Measurements from ENCODE around the gene S100A14. TPM values are rescaled to one million over a fixed set of nuclear protein-coding genes. Genes with fewer than 3 reads are reported as not detected.
A peak's percentile ranks its signal among the peaks of the same experiment; 100 is the strongest.

The S100A14 gene
- total RNA-seq (2021) (1.4 to 2.1 TPM (median 1.5 TPM) in 3 replicates), Bru-seq, nascent RNA (percentile 29 among the genes with signal in this experiment)
- long read RNA-seq, experiment 1, transcript S100A14-201 (4 exons, 1,058 nt), result major isoform, 5 of 5 reads
- long read RNA-seq, experiment 1, partial matches to known transcripts, result 0 of 5 reads
- long read RNA-seq, experiment 1, other reads (novel, unspliced or antisense), result 0 of 5 reads
- long read RNA-seq, experiment 2, partial matches to known transcripts, result 0 of 4 reads
- long read RNA-seq, experiment 2, other reads (novel, unspliced or antisense), result 0 of 4 reads
- long read RNA-seq, experiment 3, transcript S100A14-201 (4 exons, 1,058 nt), result major isoform, 10 of 14 reads
- long read RNA-seq, experiment 3, partial matches to known transcripts, result 4 of 14 reads
- long read RNA-seq, experiment 3, other reads (novel, unspliced or antisense), result 0 of 14 reads

GRCh38 chr1:153616144-153616916 is at the start of gene S100A14:
TSS of gene S100A14 (minus strand) at chr1:153616325. CDS start at chr1:153615858, 467 bp downstream.
- Mint-ChIP-seq H3K4me3 (no peak within 1 kb of the TSS), H3K36me3 (peaks cover 11% of the 10 kb centered on the region), H3K27me3 (ENCODE audit: low read depth) (no peaks in the 10 kb centered on the region; the same call in 1 of the 2 replicates), H3K27ac (no peak within 1 kb of the TSS; the same call in 1 of the 2 replicates), H3K4me1 (peaks cover 34% of the 10 kb centered on the region), H3K9me3 (no peaks in the 10 kb centered on the region)
- TF ChIP-seq ZNF263 (CRISPR knock-in tag; IDR thresholded peaks at IDR 0.05; ENCODE audit: low read depth) (no peak), GABPB1 (CRISPR knock-in tag; IDR thresholded peaks at IDR 0.05) (peak; percentile 68)
- CTCF ChIA-PET, result interaction anchor here (0.9 to 14.4 kb wide), 16 partner anchors 9 to 261 kb away, joined by 3 to 230 read pairs (median 6); partner anchors contain the start of genes CHTOP, S100A1, S100A13 and S100A2
- peak; percentile 19 for ATAC-seq
- POLR2A ChIA-PET, result interaction anchor here (0.6 to 1.7 kb wide), 3 partner anchors 11 to 120 kb away, joined by 3 to 15 read pairs (median 5); partner anchors contain the start of gene S100A13
- no peak for DNase-seq (ENCODE audit: low spot score)

GRCh38 chr1:153663211-153663610 is 47.1 kb upstream of the S100A14 start:
- ChIA-PET POLR2A (interaction anchor here (0.6 kb wide), 1 partner anchor 29 kb away, joined by 3 read pairs; the partner anchor contains the start of gene CHTOP), CTCF (interaction anchor here (0.6 kb wide), 1 partner anchor 11 kb away, joined by 4 read pairs; no protein-coding TSS in a partner anchor)
- peaks cover 8% of the 10 kb centered on the region for H3K4me1 Mint-ChIP-seq
- ATAC-seq (no peak), DNase-seq (ENCODE audit: low spot score) (no peak)
- TF ChIP-seq ZNF232 (CRISPR knock-in tag; IDR thresholded peaks at IDR 0.05), result no peak
- no peak for TF ChIP-seq TEAD4 (CRISPR knock-in tag; IDR thresholded peaks at IDR 0.05)
- no peak for TF ChIP-seq SMAD3 (CRISPR knock-in tag; IDR thresholded peaks at IDR 0.05; ENCODE audit: borderline replicate concordance)
- TF ChIP-seq MAX (CRISPR knock-in tag; IDR thresholded peaks at IDR 0.05), result no peak
- peaks cover 79% of the 10 kb centered on the region for H3K36me3 Mint-ChIP-seq
- H3K4me3 Mint-ChIP-seq, result no peak overlapping the region
- no peak overlapping the region for H3K27ac Mint-ChIP-seq
- H3K27me3 Mint-ChIP-seq (ENCODE audit: low read depth), result no peaks in the 10 kb centered on the region
- H3K9me3 Mint-ChIP-seq, result no peaks in the 10 kb centered on the region

- Mint-ChIP-seq H3K4me1 (peaks cover 8% of the 10 kb centered on the region), H3K27me3 (ENCODE audit: low read depth) (no peaks in the 10 kb centered on the region), H3K9me3 (no peaks in the 10 kb centered on the region), H3K36me3 (peaks cover 70% of the 10 kb centered on the region), H3K27ac (no peak overlapping the region), H3K4me3 (no peak overlapping the region)
- no peak for DNase-seq (ENCODE audit: low spot score)
- ATAC-seq, result no peak
- ChIA-PET POLR2A (interaction anchor here (0.6 kb wide), 1 partner anchor 28 kb away, joined by 3 read pairs; the partner anchor contains the start of gene CHTOP), CTCF (no interaction called here)
- no peak for TF ChIP-seq ZBTB21 (CRISPR knock-in tag; IDR thresholded peaks at IDR 0.05; ENCODE audit: borderline replicate concordance)
- no peak for TF ChIP-seq ESRRA (CRISPR knock-in tag; IDR thresholded peaks at IDR 0.05; ENCODE audit: borderline replicate concordance)
- no peak for TF ChIP-seq PREB (CRISPR knock-in tag; IDR thresholded peaks at IDR 0.05; ENCODE audit: borderline replicate concordance)
- no peak for TF ChIP-seq NR3C1 (CRISPR knock-in tag; conservative IDR thresholded peaks at IDR 0.05; ENCODE audit: low read depth)
- no peak for TF ChIP-seq STAT6 (CRISPR knock-in tag; conservative IDR thresholded peaks at IDR 0.05; ENCODE audit: low read depth)
These were observed 46.1 kb upstream of the S100A14 start for GRCh38 chr1:153662269-153662668.

All from WTC11 (cell line).